WTC11 (cell line): ENCODE measurements around the gene NR1I3.

Experiments used
- ATF6 ChIP-seq: sonication (generic); formaldehyde crosslinking; IDR thresholded peaks from 2 replicates; pipeline ENCODE4 v1.8.1; 2023; ENCODE audit warnings: mild to moderate bottlenecking, missing genetic modification reagents
- CTCF ChIP-seq: fragments of 200-600 bp; IDR thresholded peaks from 2 replicates; pipeline ENCODE4 v1.8.0; 2022; ENCODE audit warnings: antibody characterized with exemption
- ESRRA ChIP-seq: sonication (generic); formaldehyde crosslinking; IDR thresholded peaks from 2 replicates; pipeline ENCODE4 v1.8.1; 2022; ENCODE audit warnings: mild to moderate bottlenecking, missing genetic modification reagents, borderline replicate concordance
- NR2C2 ChIP-seq: sonication (generic); formaldehyde crosslinking; IDR thresholded peaks from 2 replicates; pipeline ENCODE4 v1.8.0; 2022; ENCODE audit warnings: mild to moderate bottlenecking, missing genetic modification reagents
- SP1 ChIP-seq: sonication (generic); formaldehyde crosslinking; conservative IDR thresholded peaks from 2 replicates; pipeline ENCODE4 v1.8.1; 2022; ENCODE audit warnings: missing genetic modification reagents

GRCh38 chr1:161200992-161201835 is 36.8 kb downstream of the NR1I3 start:
- TF ChIP-seq NR2C2 (CRISPR knock-in tag) (no peak), ESRRA (no peak), CTCF (no peak), SP1 (CRISPR knock-in tag) (no peak), ATF6 (no peak)
